Smooth muscle cell (in vitro differentiated cells): Measurements from ENCODE around the gene HBG1. TPM values are rescaled to one million over a fixed set of nuclear protein-coding genes. Genes with fewer than 3 reads are reported as not detected.

ENCODE experiments used
- DNase-seq: peaks from one replicate; lab custom pipeline; 2025; ENCODE audit not compliant: unreplicated experiment; lab: John Stamatoyannopoulos, UW
- H2AFZ ChIP-seq: fragments of 200-600 bp; sonication (generic); 2 replicates; pipeline ENCODE4 v1.6.0; 2016; ENCODE audit warnings: antibody characterized with exemption, low read depth, mild to moderate bottlenecking
- H3F3A ChIP-seq: fragments of 200-600 bp; sonication (generic); 2 replicates; pipeline ENCODE4 v1.6.0; 2017; ENCODE audit warnings: antibody characterized with exemption, low read depth
- H3K27ac ChIP-seq: fragments of 200-600 bp; sonication (generic); 2 replicates; pipeline ENCODE4 v1.5.1; 2016; ENCODE audit warnings: low read depth, mild to moderate bottlenecking
- H3K27me3 ChIP-seq: fragments of 200-600 bp; sonication (generic); 2 replicates; pipeline ENCODE4 v1.6.1; 2016; ENCODE audit warnings: low read depth, mild to moderate bottlenecking
- H3K36me3 ChIP-seq: fragments of 200-600 bp; sonication (generic); 2 replicates; pipeline ENCODE4 v1.5.1; 2016; ENCODE audit warnings: low read depth
- H3K4me1 ChIP-seq: fragments of 200-600 bp; sonication (generic); 2 replicates; pipeline ENCODE4 v1.5.1; 2016; ENCODE audit warnings: low read depth
- H3K4me2 ChIP-seq: fragments of 200-600 bp; sonication (generic); 2 replicates; pipeline ENCODE4 v1.6.0; 2016; ENCODE audit warnings: mild to moderate bottlenecking
- H3K4me3 ChIP-seq: fragments of 200-600 bp; sonication (generic); 2 replicates; pipeline ENCODE4 v1.5.1; 2016; ENCODE audit warnings: mild to moderate bottlenecking
- H3K79me2 ChIP-seq: fragments of 200-600 bp; sonication (generic); 2 replicates; pipeline ENCODE4 v1.6.0; 2016; ENCODE audit warnings: low read depth, mild to moderate bottlenecking
- H3K9ac ChIP-seq: fragments of 200-600 bp; sonication (generic); 2 replicates; pipeline ENCODE4 v1.6.0; 2016; ENCODE audit warnings: low read depth
- H3K9me3 ChIP-seq: fragments of 200-600 bp; sonication (generic); replicated peaks from 2 replicates; pipeline ENCODE4 v1.5.1; 2016; ENCODE audit warnings: low read depth
- H4K20me1 ChIP-seq: fragments of 200-600 bp; sonication (generic); 2 replicates; pipeline ENCODE4 v1.6.0; 2016; ENCODE audit warnings: low read depth
- WGBS: methylation state at CpG from one replicate; pipeline ENCODE4 v1.1.7; 2016; ENCODE audit warnings: low lambda C conversion rate; 5-methylcytosine and 5-hydroxymethylcytosine counted together
- polyA plus RNA-seq: library from polyadenylated mRNA; unstranded; fragments of >200 nt; fragmentation: Nextera tagmentation; extraction: Ambion mirVana; gene quantifications from 2 replicates; pipeline ENCODE4 v1.2.1, GENCODE V29; 2016
- total RNA-seq: library from RNA; depleted of rRNA; stranded (reverse); fragments of >200 nt; gene quantifications from 2 replicates; pipeline ENCODE4 v1.2.3, GENCODE V29; 2014
- TF ChIP-seq, protein P1 (sequence below): fragments of 200-600 bp; sonication (generic); IDR thresholded peaks from 2 replicates; pipeline ENCODE4 v1.5.1; 2017; ENCODE audit warnings: borderline replicate concordance, mild to moderate bottlenecking, antibody characterized with exemption; ENCODE audit not compliant: insufficient read depth, poor library complexity, severe bottlenecking

Gene HBG1
- total and polyA plus RNA-seq, 2 experiments from 2014 or later = not detected

DNA sequence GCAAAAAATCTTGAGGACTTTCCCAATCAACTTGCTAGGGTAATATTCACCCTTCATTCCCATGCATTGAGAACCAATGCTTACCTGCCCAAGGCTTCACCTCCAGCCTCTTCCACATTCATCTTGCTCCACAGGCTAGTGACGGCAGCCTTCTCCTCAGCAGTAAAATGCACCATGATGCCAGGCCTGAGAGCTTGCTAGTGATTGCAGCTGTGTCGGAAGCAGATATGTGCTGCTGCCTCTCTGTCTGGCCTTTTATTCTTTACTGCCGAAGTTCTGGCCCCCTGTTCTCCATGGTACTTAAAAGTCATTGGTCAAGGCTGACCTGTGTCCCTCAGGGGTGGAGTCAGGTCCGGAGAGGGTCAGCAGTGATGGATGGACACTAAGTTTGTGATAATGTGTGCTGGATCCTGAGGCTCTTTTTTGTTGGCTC, 20.1 kb upstream of the HBG1 start, which contains the start of gene HBE1:
Gene HBE1 (minus strand): TSS at position 231 of the 433 bp plus-strand sequence. CDS start 55 bp downstream, at position 176.
- WGBS = 90% methylated on average over 4 of the region's 4 CpGs
- no peak for DNase-seq
- Histone ChIP-seq H3K79me2 (no peaks in the 10 kb centered on the region), H3K27ac (no peak within 1 kb of the TSS), H3K9me3 (no peaks in the 10 kb centered on the region), H3K4me1 (no peaks in the 10 kb centered on the region), H3K36me3 (no peaks in the 10 kb centered on the region), H3F3A (no peaks in the 10 kb centered on the region), H3K4me3 (no peak within 1 kb of the TSS), H4K20me1 (no peaks in the 10 kb centered on the region), H3K4me2 (no peak within 1 kb of the TSS), H3K27me3 (no peaks in the 10 kb centered on the region), H2AFZ (no peak within 1 kb of the TSS), H3K9ac (no peak within 1 kb of the TSS)
- TF ChIP-seq, protein P1, sequence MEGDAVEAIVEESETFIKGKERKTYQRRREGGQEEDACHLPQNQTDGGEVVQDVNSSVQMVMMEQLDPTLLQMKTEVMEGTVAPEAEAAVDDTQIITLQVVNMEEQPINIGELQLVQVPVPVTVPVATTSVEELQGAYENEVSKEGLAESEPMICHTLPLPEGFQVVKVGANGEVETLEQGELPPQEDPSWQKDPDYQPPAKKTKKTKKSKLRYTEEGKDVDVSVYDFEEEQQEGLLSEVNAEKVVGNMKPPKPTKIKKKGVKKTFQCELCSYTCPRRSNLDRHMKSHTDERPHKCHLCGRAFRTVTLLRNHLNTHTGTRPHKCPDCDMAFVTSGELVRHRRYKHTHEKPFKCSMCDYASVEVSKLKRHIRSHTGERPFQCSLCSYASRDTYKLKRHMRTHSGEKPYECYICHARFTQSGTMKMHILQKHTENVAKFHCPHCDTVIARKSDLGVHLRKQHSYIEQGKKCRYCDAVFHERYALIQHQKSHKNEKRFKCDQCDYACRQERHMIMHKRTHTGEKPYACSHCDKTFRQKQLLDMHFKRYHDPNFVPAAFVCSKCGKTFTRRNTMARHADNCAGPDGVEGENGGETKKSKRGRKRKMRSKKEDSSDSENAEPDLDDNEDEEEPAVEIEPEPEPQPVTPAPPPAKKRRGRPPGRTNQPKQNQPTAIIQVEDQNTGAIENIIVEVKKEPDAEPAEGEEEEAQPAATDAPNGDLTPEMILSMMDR = no peak

DNA sequence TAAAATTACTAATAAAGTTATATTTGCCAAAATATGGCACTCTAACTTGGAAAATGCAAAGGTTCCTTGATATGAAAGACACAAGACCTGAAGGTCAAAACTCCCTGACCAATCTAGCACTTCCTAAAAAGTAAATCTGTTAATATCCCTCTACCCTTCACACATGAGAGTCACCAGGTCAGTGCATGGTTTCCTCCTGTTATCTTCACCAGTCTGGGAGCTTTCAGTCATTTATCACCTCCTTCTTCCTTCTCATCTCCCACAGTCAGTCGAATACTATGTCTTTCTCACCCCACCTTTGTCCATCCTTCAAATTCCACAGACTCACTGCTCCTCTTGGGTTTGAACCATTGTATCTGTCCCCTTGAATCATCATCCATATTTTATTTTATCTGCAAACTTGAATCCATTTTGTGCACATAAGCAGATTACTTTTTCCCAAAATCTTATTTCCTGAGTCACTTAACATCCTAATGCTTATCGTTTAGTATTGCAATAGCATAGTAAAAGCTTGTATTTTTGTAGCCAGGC, 17.4 kb upstream of the HBG1 start:
- Histone ChIP-seq H3F3A (no peaks in the 10 kb centered on the region), H3K4me2 (no peak overlapping the region), H2AFZ (no peak overlapping the region), H3K27me3 (no peaks in the 10 kb centered on the region), H3K9ac (no peak overlapping the region), H3K4me1 (no peaks in the 10 kb centered on the region), H3K36me3 (no peaks in the 10 kb centered on the region), H3K79me2 (no peaks in the 10 kb centered on the region), H3K9me3 (no peaks in the 10 kb centered on the region), H4K20me1 (no peaks in the 10 kb centered on the region), H3K4me3 (no peak overlapping the region), H3K27ac (no peak overlapping the region)
- TF ChIP-seq, protein P1 = no peak
- WGBS = 93% methylated on average over 2 of the region's 2 CpGs
- no peak for DNase-seq

DNA sequence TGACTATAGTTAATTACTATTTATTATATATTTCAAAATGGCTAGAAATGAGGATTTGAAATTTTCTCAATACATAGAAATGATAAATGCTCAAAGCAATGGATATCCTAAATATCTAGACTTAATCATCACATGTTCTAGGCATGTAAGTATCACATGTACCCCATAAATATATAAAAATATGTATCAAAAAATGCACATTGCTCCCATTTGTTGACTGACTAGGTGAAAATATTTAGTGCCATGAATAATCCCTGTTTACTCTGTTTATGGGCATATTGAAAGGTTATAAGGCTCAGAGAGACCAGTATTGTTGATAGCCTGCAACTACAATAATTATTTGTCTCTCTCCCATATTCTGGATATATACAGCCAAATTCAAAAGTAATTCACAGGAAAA, 17.0 kb upstream of the HBG1 start:
- DNase-seq = no peak
- no peaks in the 10 kb centered on the region for H3K4me1 ChIP-seq
- no peaks in the 10 kb centered on the region for H3K36me3 ChIP-seq
- no peak overlapping the region for H3K27ac ChIP-seq
- TF ChIP-seq, protein P1 = no peak
- H3K9me3 ChIP-seq = no peaks in the 10 kb centered on the region
- H3K27me3 ChIP-seq = no peaks in the 10 kb centered on the region
- H3F3A ChIP-seq = no peaks in the 10 kb centered on the region
- no peak overlapping the region for H3K4me2 ChIP-seq
- no peaks in the 10 kb centered on the region for H3K79me2 ChIP-seq
- H3K4me3 ChIP-seq = no peak overlapping the region
- no peak overlapping the region for H3K9ac ChIP-seq
- H4K20me1 ChIP-seq = no peaks in the 10 kb centered on the region
- no peak overlapping the region for H2AFZ ChIP-seq

DNA sequence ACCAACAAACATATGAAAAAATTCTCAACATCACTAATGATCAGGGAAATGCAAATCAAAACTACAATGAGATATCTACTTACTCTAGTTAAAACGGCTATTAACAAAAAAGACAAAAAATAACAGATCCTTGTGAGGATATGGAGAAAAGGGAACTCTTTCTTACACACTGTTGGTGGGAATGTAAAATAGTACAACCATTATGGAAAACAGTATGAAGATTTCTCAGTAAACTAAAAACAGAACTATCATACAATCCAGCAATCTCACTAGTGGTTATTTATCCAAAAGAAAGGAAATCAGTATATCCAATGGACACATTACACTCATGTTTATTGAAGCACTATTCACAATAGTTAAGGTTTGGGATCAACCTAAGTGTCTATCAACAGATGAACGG, 16.2 kb upstream of the HBG1 start:
- WGBS = 44% methylated on average over 2 of the region's 2 CpGs
- no peaks in the 10 kb centered on the region for H3F3A ChIP-seq
- H3K27me3 ChIP-seq = no peaks in the 10 kb centered on the region
- H3K4me1 ChIP-seq = no peaks in the 10 kb centered on the region
- H3K4me2 ChIP-seq = no peak overlapping the region
- H3K36me3 ChIP-seq = no peaks in the 10 kb centered on the region
- H4K20me1 ChIP-seq = no peaks in the 10 kb centered on the region
- TF ChIP-seq, protein P1 = no peak
- H3K4me3 ChIP-seq = no peak overlapping the region
- H2AFZ ChIP-seq = no peak overlapping the region
- no peaks in the 10 kb centered on the region for H3K9me3 ChIP-seq
- DNase-seq = no peak
- no peak overlapping the region for H3K27ac ChIP-seq
- no peaks in the 10 kb centered on the region for H3K79me2 ChIP-seq
- no peak overlapping the region for H3K9ac ChIP-seq
